Neuronal stem cell (in vitro differentiated cells): ENCODE results near the gene IDS.

ENCODE experiments used
- DNase-seq: peaks from one replicate; pipeline ENCODE4 v3.0.0-alpha.2; 2013; ENCODE audit warnings: low spot score
- H2AFZ ChIP-seq: one replicate; pipeline ENCODE4 v1.6.1; 2013; ENCODE audit warnings: mild to moderate bottlenecking, low read length, inconsistent platforms
- H2AK5ac ChIP-seq: 2 replicates; pipeline ENCODE4 v1.6.1; 2013; ENCODE audit warnings: low read depth, mild to moderate bottlenecking, inconsistent platforms, low read length, moderate library complexity, mixed read lengths
- H2BK120ac ChIP-seq: 2 replicates; pipeline ENCODE4 v1.6.1; 2013; ENCODE audit warnings: low read depth, mild to moderate bottlenecking, inconsistent platforms, low read length, moderate library complexity, mixed read lengths
- H2BK12ac ChIP-seq: one replicate; pipeline ENCODE4 v1.6.1; 2013; ENCODE audit warnings: low read length, inconsistent platforms
- H2BK15ac ChIP-seq: 2 replicates; pipeline ENCODE4 v1.6.1; 2013; ENCODE audit warnings: mild to moderate bottlenecking, low read length, inconsistent platforms, mixed read lengths
- H2BK5ac ChIP-seq: one replicate; pipeline ENCODE4 v1.6.1; 2013; ENCODE audit warnings: inconsistent platforms, mild to moderate bottlenecking, low read length, moderate library complexity
- H3K14ac ChIP-seq: one replicate; pipeline ENCODE4 v1.6.1; 2013; ENCODE audit warnings: low read length, inconsistent platforms
- H3K18ac ChIP-seq: 2 replicates; pipeline ENCODE4 v1.6.1; 2013; ENCODE audit warnings: low read length, inconsistent platforms
- H3K23ac ChIP-seq: 2 replicates; pipeline ENCODE4 v1.6.1; 2013; ENCODE audit warnings: low read depth, mild to moderate bottlenecking, mixed read lengths, low read length, inconsistent platforms; ENCODE audit not compliant: poor library complexity
- H3K27ac ChIP-seq: replicated peaks from 3 replicates; pipeline ENCODE4 v1.5.1; 2013; ENCODE audit warnings: low read length, inconsistent platforms
- H3K27me3 ChIP-seq, 3 experiments: 2 replicates each; pipeline ENCODE4 v1.6.1; 2013; ENCODE audit warnings: low read length in 3 of 3, mild to moderate bottlenecking in 2 of 3, inconsistent platforms in 1 of 3, low read depth in 1 of 3, mixed read lengths in 1 of 3, moderate library complexity in 1 of 3; ENCODE audit not compliant: control insufficient read depth in 3 of 3, insufficient read depth in 3 of 3
- H3K36me3 ChIP-seq, 2 donors: replicated peaks in 1 of 2; 2 replicates each; pipeline ENCODE4 v1.6.1; 2013; ENCODE audit warnings: low read length in 2 of 2; ENCODE audit not compliant: control insufficient read depth in 2 of 2, insufficient read depth in 2 of 2
- H3K4ac ChIP-seq: 2 replicates; pipeline ENCODE4 v1.6.1; 2013; ENCODE audit warnings: inconsistent platforms, mild to moderate bottlenecking, low read length, moderate library complexity
- H3K4me1 ChIP-seq, 2 donors: 1 replicate in 1 of 2; 2 replicates in 1 of 2; pipeline ENCODE4 v1.6.1; 2013; ENCODE audit warnings: low read length in 2 of 2, low read depth in 1 of 2; ENCODE audit not compliant: control insufficient read depth in 2 of 2, insufficient read depth in 1 of 2
- H3K4me2 ChIP-seq: one replicate; pipeline ENCODE4 v1.6.1; 2013; ENCODE audit warnings: mild to moderate bottlenecking, low read length, inconsistent platforms; ENCODE audit not compliant: insufficient read depth, poor library complexity, severe bottlenecking
- H3K4me3 ChIP-seq, 2 donors: 2 replicates each; pipeline ENCODE4 v1.5.1; 2013; ENCODE audit warnings: low read length in 2 of 2, mild to moderate bottlenecking in 2 of 2, inconsistent platforms in 1 of 2, moderate library complexity in 1 of 2
- H3K79me1 ChIP-seq: one replicate; pipeline ENCODE4 v1.6.1; 2013; ENCODE audit warnings: low read depth, mild to moderate bottlenecking, inconsistent platforms, low read length, moderate library complexity
- H3K9ac ChIP-seq: one replicate; pipeline ENCODE4 v1.6.1; 2013; ENCODE audit warnings: mild to moderate bottlenecking, low read depth, low read length, inconsistent platforms; ENCODE audit not compliant: poor library complexity
- H3K9me3 ChIP-seq, 2 donors: replicated peaks in 1 of 2; 2 replicates each; pipeline versions ENCODE3 to v1.6.1; 2013; ENCODE audit warnings: low read length in 2 of 2, mild to moderate bottlenecking in 2 of 2, inconsistent platforms in 1 of 2, low read depth in 1 of 2, mixed read lengths in 1 of 2, moderate library complexity in 1 of 2; ENCODE audit not compliant: control insufficient read depth in 2 of 2, insufficient read depth in 1 of 2
- H4K8ac ChIP-seq: one replicate; pipeline ENCODE4 v1.6.1; 2013; ENCODE audit warnings: low read depth, mild to moderate bottlenecking, inconsistent platforms, low read length, moderate library complexity
- H4K91ac ChIP-seq: one replicate; pipeline ENCODE4 v1.6.1; 2013; ENCODE audit warnings: low read length, low read depth, mild to moderate bottlenecking, inconsistent platforms; ENCODE audit not compliant: poor library complexity
- WGBS, 2 donors: extraction: QIAGEN DNeasy Blood & Tissue Kit; methylation state at CpG; one replicate each; pipeline ENCODE4 v1.1.7; 2013; ENCODE audit warnings: missing lambda C conversion rate in 2 of 2, mixed read lengths in 1 of 2; ENCODE audit not compliant: insufficient read length in 2 of 2, insufficient replicate concordance in 1 of 2; ENCODE audit errors: extremely low coverage in 2 of 2; 5-methylcytosine and 5-hydroxymethylcytosine counted together

Gene IDS

GRCh38 chrX:149495573-149496071 is 9.5 kb downstream of the IDS start:
- Histone ChIP-seq H3K4me1 (no peaks in the 10 kb centered on the region), H2BK120ac (no peak overlapping the region), H2BK5ac (no peak overlapping the region), H3K4me2 (no peak overlapping the region), H3K27ac (no peak overlapping the region), H2BK15ac (no peak overlapping the region), H3K14ac (no peak overlapping the region), H3K36me3 (peaks cover 41 to 92% of the 10 kb centered on the region in 2 donors), H3K9me3 (peaks cover 0 to 2% of the 10 kb centered on the region in 2 donors), H4K91ac (no peak overlapping the region), H3K4me3 (no peak overlapping the region), H2AK5ac (no peak overlapping the region), H3K18ac (no peak overlapping the region), H2BK12ac (no peak overlapping the region), H3K79me1 (no peaks in the 10 kb centered on the region), H3K23ac (no peak overlapping the region), H3K9ac (no peak overlapping the region), H3K4ac (no peak overlapping the region), H2AFZ (no peak overlapping the region), H3K27me3 (no peaks in the 10 kb centered on the region), H4K8ac (no peak overlapping the region)
- WGBS, 2 donors: no CpG with 5 or more reads among the region's 5 CpGs
- DNase-seq: no peak

GRCh38 chrX:149494844-149495565 is 10.1 kb downstream of the IDS start:
- H3K14ac ChIP-seq: no peak overlapping the region
- H3K9me3 ChIP-seq: peaks cover 0 to 2% of the 10 kb centered on the region in 2 donors
- no peak overlapping the region for H2BK120ac ChIP-seq
- H3K18ac ChIP-seq: no peak overlapping the region
- H4K91ac ChIP-seq: no peak overlapping the region
- no peak overlapping the region for H3K9ac ChIP-seq
- H2BK15ac ChIP-seq: no peak overlapping the region
- no peak overlapping the region for H2AK5ac ChIP-seq
- no peak overlapping the region for H3K27ac ChIP-seq
- H2BK5ac ChIP-seq: no peak overlapping the region
- no peak overlapping the region for H3K23ac ChIP-seq
- H3K4ac ChIP-seq: no peak overlapping the region
- no peaks in the 10 kb centered on the region for H3K27me3 ChIP-seq
- no peak overlapping the region for H3K4me2 ChIP-seq
- no peak overlapping the region for H2BK12ac ChIP-seq
- no peak overlapping the region for H4K8ac ChIP-seq
- no peak overlapping the region for H3K4me3 ChIP-seq
- no peak overlapping the region for H2AFZ ChIP-seq
- no peak for DNase-seq
- H3K36me3 ChIP-seq: peaks cover 39 to 93% of the 10 kb centered on the region in 2 donors
- H3K4me1 ChIP-seq: no peaks in the 10 kb centered on the region
- no peaks in the 10 kb centered on the region for H3K79me1 ChIP-seq
- no CpG with 5 or more reads among the region's 4 CpGs for WGBS, 2 donors

DNA sequence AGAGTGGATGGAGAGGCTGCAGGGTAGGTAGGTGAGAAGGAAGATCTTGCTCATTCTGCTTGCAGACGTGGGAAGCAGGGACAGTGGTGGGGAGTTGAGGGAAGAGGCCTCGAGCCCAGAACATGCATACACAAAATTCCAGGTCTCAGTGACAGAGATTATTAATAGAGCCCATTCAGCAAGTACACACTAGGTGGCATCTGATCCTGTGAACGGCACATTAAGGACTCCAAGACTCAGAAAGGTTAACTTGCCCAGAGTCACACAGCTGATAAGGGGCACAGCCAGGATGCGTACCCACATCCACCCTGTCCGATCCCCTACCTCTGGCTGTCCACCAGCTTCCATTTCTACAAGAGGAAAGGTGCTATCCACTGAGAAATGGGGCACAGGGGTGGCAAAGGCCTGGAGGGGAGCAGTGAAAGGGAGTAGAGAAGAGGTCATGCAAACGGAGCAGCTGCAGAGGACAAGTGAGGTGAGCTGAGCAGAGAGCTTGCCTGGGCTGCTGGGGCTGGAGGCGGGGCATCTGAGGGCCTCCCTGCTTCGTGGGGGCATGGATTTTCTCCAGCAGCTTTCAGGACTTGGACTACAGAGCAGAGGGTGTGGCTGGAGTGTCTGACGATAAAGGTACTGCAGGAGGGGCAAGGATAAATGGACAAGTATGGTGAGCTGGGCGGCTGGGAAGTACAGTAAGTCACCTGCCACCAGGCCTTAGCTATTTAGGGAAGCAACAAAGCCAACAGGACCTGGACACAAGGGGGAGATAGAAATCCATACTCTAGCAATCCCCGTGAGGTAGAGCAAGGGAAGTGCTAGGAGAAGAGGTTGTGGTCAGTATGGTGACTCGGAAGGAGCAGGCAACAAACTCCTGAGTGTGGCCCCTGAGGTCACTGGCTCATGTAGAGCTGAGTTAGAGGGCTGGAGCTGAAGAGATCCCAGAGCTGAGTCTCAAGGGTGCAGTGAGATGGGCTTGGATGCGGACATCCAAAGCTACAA is 11.2 kb downstream of the IDS start:
- Histone ChIP-seq H3K27ac (no peak overlapping the region), H2AFZ (no peak overlapping the region)

DNA sequence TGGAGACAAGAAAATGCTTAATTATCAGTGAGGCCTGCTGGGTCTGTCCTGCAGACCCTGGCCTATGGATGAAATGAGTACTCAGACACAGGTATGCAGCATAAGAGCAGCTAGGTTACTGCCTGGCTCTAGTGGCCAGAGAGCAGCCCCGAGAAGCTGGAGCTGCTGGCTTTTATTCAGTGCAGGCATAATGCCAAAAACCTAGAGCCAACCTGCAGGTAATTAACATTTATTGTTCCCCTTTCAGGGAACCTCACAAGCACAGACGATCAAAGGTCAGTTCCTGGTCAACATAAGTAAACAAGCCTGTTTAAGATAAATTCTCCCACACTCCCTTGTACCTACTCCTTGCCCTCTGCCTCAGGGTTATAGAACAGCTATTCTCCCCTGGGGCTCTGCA is 13.3 kb downstream of the IDS start:
- Histone ChIP-seq H4K91ac (no peak overlapping the region), H2AFZ (no peak overlapping the region), H3K9ac (no peak overlapping the region), H3K14ac (no peak overlapping the region), H3K79me1 (no peaks in the 10 kb centered on the region), H4K8ac (no peak overlapping the region), H3K4me3 (no peak overlapping the region), H2AK5ac (no peak overlapping the region), H3K27ac (no peak overlapping the region), H3K27me3 (no peaks in the 10 kb centered on the region), H3K4me1 (no peaks in the 10 kb centered on the region), H3K9me3 (peaks cover 0 to 2% of the 10 kb centered on the region in 2 donors), H2BK12ac (no peak overlapping the region), H3K18ac (no peak overlapping the region), H2BK120ac (no peak overlapping the region), H3K4me2 (no peak overlapping the region), H3K23ac (no peak overlapping the region), H2BK15ac (no peak overlapping the region), H3K36me3 (peaks cover 38 to 82% of the 10 kb centered on the region in 2 donors), H2BK5ac (no peak overlapping the region), H3K4ac (no peak overlapping the region)
- DNase-seq: no peak
- whole genome bisulfite sequencing, 2 donors: no CpG with 5 or more reads among the region's 2 CpGs

More for the DNA sequence above, 11.2 kb downstream of the IDS start:
- no peaks in the 10 kb centered on the region for H3K27me3 ChIP-seq
- WGBS, 2 donors: no CpG with 5 or more reads among the region's 13 CpGs
- no peak overlapping the region for H3K14ac ChIP-seq
- H4K8ac ChIP-seq: no peak overlapping the region
- H3K9me3 ChIP-seq: peaks cover 0 to 2% of the 10 kb centered on the region in 2 donors
- H2BK5ac ChIP-seq: no peak overlapping the region
- H3K4me3 ChIP-seq: no peak overlapping the region
- no peak overlapping the region for H3K9ac ChIP-seq
- no peak overlapping the region for H3K4me2 ChIP-seq
- no peak overlapping the region for H4K91ac ChIP-seq
- no peak overlapping the region for H3K23ac ChIP-seq
- no peak overlapping the region for H2BK120ac ChIP-seq
- H2BK15ac ChIP-seq: no peak overlapping the region
- peaks cover 41 to 92% of the 10 kb centered on the region in 2 donors for H3K36me3 ChIP-seq
- H3K4me1 ChIP-seq: no peaks in the 10 kb centered on the region
- no peaks in the 10 kb centered on the region for H3K79me1 ChIP-seq
- no peak for DNase-seq
- H2AK5ac ChIP-seq: no peak overlapping the region
- H3K4ac ChIP-seq: no peak overlapping the region
- no peak overlapping the region for H2BK12ac ChIP-seq
- H3K18ac ChIP-seq: no peak overlapping the region
